HFFc6 (cell line): ENCODE data around the gene RPL12. TPM values are rescaled to one million over a fixed set of nuclear protein-coding genes. Genes with fewer than 3 reads are reported as not detected.

Experiments used
- DNase-seq: peaks from one replicate; pipeline ENCODE4 v3.0.0-alpha.2; 2018
- H3K27ac Mint-ChIP-seq: 2 replicates; pipeline ENCODE4 v1.8.0; 2020; ENCODE audit warnings: mild to moderate bottlenecking, mixed read lengths
- H3K27me3 Mint-ChIP-seq: 2 replicates; pipeline ENCODE4 v1.8.0; 2021; ENCODE audit warnings: mild to moderate bottlenecking, moderate library complexity, mixed read lengths; ENCODE audit not compliant: insufficient read depth
- H3K36me3 Mint-ChIP-seq: 2 replicates; pipeline ENCODE4 v1.8.0; 2021; ENCODE audit warnings: low read depth, mixed read lengths
- H3K4me1 Mint-ChIP-seq: 2 replicates; pipeline ENCODE4 v1.8.0; 2020; ENCODE audit warnings: low read depth, mixed read lengths
- H3K4me3 Mint-ChIP-seq: 2 replicates; pipeline ENCODE4 v1.8.0; 2020; ENCODE audit warnings: mild to moderate bottlenecking, moderate library complexity, mixed read lengths
- H3K9me3 Mint-ChIP-seq: 2 replicates; pipeline ENCODE4 v1.8.0; 2020; ENCODE audit warnings: mild to moderate bottlenecking, mixed read lengths
- total RNA-seq, 6 experiments: library from RNA; stranded (reverse); fragmentation: NEBNext Ultra II Directional; extraction: Animal tissue kit (Norgen Biotek cat#: 25700); gene quantifications; 2 replicates in 1 of 6; 3 replicates in 5 of 6; pipeline ENCODE4 v1.2.3, GENCODE V29; 2021
- TF ChIP-seq, protein P1 (sequence below): fragments of 200-600 bp; sonication (generic); IDR thresholded peaks from 2 replicates; pipeline ENCODE4 v1.5.0; 2021; ENCODE audit warnings: antibody characterized with exemption, mild to moderate bottlenecking

The RPL12 gene
- total RNA-seq, 6 experiments from 2014 or later = 953 to 1,196 (median 1,072) TPM

DNA sequence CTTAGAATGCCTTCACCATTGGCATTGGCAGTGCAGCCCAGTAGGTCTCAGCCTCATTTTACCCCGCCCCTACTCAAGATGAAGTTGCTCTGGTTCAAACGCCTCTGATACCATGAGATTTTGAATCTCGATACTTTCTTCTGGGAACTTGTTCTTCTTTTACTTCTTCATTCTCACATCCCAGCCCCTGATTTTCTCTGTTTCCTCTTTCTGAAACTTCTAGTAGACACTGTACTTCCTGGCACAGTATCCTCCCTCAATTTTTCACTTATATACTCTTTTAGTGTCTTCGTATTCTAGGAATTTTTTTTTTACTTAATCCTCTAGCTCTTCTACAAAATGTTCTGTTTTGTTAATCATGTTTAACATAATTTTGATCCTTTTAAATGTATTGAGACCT lies 40.1 kb downstream of the RPL12 start:
- TF ChIP-seq, protein P1, sequence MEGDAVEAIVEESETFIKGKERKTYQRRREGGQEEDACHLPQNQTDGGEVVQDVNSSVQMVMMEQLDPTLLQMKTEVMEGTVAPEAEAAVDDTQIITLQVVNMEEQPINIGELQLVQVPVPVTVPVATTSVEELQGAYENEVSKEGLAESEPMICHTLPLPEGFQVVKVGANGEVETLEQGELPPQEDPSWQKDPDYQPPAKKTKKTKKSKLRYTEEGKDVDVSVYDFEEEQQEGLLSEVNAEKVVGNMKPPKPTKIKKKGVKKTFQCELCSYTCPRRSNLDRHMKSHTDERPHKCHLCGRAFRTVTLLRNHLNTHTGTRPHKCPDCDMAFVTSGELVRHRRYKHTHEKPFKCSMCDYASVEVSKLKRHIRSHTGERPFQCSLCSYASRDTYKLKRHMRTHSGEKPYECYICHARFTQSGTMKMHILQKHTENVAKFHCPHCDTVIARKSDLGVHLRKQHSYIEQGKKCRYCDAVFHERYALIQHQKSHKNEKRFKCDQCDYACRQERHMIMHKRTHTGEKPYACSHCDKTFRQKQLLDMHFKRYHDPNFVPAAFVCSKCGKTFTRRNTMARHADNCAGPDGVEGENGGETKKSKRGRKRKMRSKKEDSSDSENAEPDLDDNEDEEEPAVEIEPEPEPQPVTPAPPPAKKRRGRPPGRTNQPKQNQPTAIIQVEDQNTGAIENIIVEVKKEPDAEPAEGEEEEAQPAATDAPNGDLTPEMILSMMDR = no peak
- H3K9me3 Mint-ChIP-seq = no peaks in the 10 kb centered on the region

DNA sequence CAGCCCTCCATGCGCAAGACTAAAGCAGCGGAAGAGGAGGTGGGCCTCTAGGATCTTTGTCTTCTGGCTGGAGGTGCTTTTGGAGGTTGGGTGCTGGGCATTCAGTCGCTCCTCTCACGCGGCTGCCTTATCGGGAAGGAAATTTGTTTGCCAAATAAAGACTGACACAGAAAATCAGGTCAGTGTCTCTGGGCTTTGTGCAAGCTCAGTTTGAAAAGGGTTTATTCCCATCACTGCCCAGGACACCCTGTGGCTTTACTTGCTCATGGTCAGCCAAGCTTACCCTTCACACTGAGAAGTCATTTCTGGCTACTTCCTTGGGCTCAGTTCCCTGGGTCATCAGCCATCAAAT lies 43.7 kb downstream of the RPL12 start:
- no peaks in the 10 kb centered on the region for H3K36me3 Mint-ChIP-seq
- TF ChIP-seq, protein P1 = no peak
- no peak overlapping the region for H3K27ac Mint-ChIP-seq
- H3K4me1 Mint-ChIP-seq = no peaks in the 10 kb centered on the region
- H3K9me3 Mint-ChIP-seq = no peaks in the 10 kb centered on the region
- no peaks in the 10 kb centered on the region; the same call in 1 of the 2 replicates for H3K27me3 Mint-ChIP-seq
- no peak overlapping the region for H3K4me3 Mint-ChIP-seq
- no peak for DNase-seq

More for the DNA sequence above, 40.1 kb downstream of the RPL12 start:
- no peak overlapping the region for H3K27ac Mint-ChIP-seq
- peaks cover 2% of the 10 kb centered on the region; the same call in 1 of the 2 replicates for H3K4me1 Mint-ChIP-seq
- 0 out of 2 replicates have a peak, but pooled peaks cover 4% of the 10 kb centered on the region for H3K36me3 Mint-ChIP-seq
- H3K4me3 Mint-ChIP-seq = no peak overlapping the region
- DNase-seq = no peak
- no peaks in the 10 kb centered on the region; the same call in 1 of the 2 replicates for H3K27me3 Mint-ChIP-seq

DNA sequence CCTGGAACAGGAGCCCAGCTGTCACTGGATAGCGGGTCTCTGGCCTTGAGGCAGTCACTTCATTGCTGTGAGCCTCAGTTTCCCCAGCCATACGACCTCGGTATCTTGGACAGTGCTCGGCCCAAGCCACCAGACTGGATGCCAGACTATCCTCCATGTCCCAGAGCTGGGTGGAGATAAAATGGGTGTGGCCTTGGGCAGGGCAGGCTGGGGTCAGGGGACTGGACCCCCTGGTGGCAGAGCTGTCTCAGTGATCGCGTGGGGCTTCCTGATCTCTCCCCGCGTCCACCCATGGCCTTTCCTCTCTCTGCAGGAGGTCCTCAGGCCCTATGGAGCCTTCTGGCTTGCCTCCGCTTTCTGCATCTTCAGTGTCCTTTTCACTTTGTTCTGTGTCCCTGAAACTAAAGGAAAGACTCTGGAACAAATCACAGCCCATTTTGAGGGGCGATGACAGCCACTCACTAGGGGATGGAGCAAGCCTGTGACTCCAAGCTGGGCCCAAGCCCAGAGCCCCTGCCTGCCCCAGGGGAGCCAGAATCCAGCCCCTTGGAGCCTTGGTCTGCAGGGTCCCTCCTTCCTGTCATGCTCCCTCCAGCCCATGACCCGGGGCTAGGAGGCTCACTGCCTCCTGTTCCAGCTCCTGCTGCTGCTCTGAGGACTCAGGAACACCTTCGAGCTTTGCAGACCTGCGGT lies 44.3 kb downstream of the RPL12 start:
- H3K4me3 Mint-ChIP-seq = no peak overlapping the region
- H3K36me3 Mint-ChIP-seq = no peaks in the 10 kb centered on the region
- TF ChIP-seq, protein P1 = no peak
- H3K27ac Mint-ChIP-seq = no peak overlapping the region
- no peaks in the 10 kb centered on the region for H3K4me1 Mint-ChIP-seq
- no peaks in the 10 kb centered on the region for H3K27me3 Mint-ChIP-seq
- DNase-seq = no peak
- H3K9me3 Mint-ChIP-seq = no peaks in the 10 kb centered on the region

DNA sequence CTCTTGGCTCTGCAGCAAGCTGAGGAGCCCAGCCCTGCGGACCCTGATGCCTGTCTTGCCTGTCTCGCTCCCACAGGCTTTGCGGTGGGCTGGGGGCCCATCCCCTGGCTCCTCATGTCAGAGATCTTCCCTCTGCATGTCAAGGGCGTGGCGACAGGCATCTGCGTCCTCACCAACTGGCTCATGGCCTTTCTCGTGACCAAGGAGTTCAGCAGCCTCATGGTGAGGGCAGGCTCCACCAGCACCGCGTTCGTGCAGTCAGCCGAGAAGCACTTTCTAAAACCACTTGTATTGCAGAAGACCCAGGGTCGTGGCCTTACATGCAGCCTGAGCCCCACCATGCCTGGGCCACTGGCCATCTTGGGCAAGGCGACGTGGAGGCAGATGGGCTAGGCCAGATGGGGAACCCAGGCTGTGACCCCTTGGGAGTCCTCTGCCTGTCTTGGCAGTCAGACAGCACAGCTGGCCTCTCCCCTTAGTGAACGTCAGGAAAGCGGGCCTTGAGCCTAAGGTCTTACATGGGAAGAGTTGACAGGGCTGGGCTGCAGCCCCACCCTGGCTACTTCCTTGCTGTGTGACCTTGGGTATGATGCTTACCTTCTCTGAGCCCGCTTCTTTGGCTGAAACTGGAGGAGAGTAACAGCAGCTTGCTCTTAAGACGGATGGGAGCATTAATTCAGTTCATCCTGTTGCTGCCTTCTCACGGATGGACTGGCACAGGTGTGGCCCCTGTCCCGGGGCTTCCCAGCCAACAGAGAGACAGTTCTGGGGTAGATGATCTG lies 45.7 kb downstream of the RPL12 start:
- no peak for DNase-seq
- Mint-ChIP-seq H3K27me3 (no peaks in the 10 kb centered on the region), H3K27ac (no peak overlapping the region), H3K4me3 (no peak overlapping the region), H3K36me3 (no peaks in the 10 kb centered on the region), H3K4me1 (no peaks in the 10 kb centered on the region), H3K9me3 (no peaks in the 10 kb centered on the region)
- TF ChIP-seq, protein P1 = no peak

DNA sequence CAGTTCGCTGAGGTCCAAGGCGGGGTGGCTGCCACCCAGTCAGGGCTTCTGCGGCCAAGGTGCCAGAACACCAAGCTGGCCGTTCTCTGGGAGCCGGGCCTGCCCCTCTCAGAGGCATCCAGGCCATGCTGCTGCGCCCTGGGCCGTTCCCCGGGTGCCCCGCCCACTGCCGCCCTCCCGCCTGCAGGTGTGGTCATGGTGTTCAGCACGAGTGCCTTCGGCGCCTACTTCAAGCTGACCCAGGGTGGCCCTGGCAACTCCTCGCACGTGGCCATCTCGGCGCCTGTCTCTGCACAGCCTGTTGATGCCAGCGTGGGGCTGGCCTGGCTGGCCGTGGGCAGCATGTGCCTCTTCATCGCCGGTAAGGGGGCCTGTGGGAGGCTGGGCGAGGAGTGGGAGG lies 46.6 kb downstream of the RPL12 start:
- DNase-seq = no peak
- Mint-ChIP-seq H3K27ac (no peak overlapping the region), H3K9me3 (no peaks in the 10 kb centered on the region), H3K4me3 (no peak overlapping the region), H3K27me3 (no peaks in the 10 kb centered on the region), H3K4me1 (no peaks in the 10 kb centered on the region), H3K36me3 (no peaks in the 10 kb centered on the region)
- TF ChIP-seq, protein P1 = no peak
